Measurements from ENCODE around the gene CDHR1.

Gene CDHR1

GRCh38 chr10:84233940-84234339 is 39.6 kb downstream of the CDHR1 start:
- Histone ChIP-seq H3K9me3 (ENCODE audit: insufficient read depth, low read depth, low read length) (no peaks in the 10 kb centered on the region), H3K4me1 (ENCODE audit: insufficient read depth, low read length) (no peaks in the 10 kb centered on the region), H3K27me3 (ENCODE audit: insufficient read depth, low read length) (peaks cover 10% of the 10 kb centered on the region; the same call in 1 of the 2 replicates), H3K4me3 (ENCODE audit: low read length) (no peak overlapping the region), H3K27ac (ENCODE audit: low read depth, low read length) (no peak overlapping the region), H3K9ac (ENCODE audit: low read depth, low read length) (no peak overlapping the region), H3K36me3 (ENCODE audit: insufficient read depth, low read length) (no peaks in the 10 kb centered on the region)
- WGBS = 91% methylated on average over 4 of the region's 4 CpGs

- Histone ChIP-seq H3K9me3 (ENCODE audit: insufficient read depth, low read depth, low read length) (no peaks in the 10 kb centered on the region), H3K4me1 (ENCODE audit: insufficient read depth, low read length) (no peaks in the 10 kb centered on the region), H3K27ac (ENCODE audit: low read depth, low read length) (no peak overlapping the region), H3K9ac (ENCODE audit: low read depth, low read length) (no peak overlapping the region), H3K4me3 (ENCODE audit: low read length) (no peak overlapping the region), H3K36me3 (ENCODE audit: insufficient read depth, low read length) (no peaks in the 10 kb centered on the region), H3K27me3 (ENCODE audit: insufficient read depth, low read length) (peaks cover 10% of the 10 kb centered on the region; the same call in 1 of the 2 replicates)
- WGBS = 92% methylated on average over 4 of the region's 4 CpGs
Measured at GRCh38 chr10:84234479-84234878, 40.1 kb downstream of the CDHR1 start.

GRCh38 chr10:84235096-84235495 is 40.8 kb downstream of the CDHR1 start:
- Histone ChIP-seq H3K9me3 (ENCODE audit: insufficient read depth, low read depth, low read length) (no peaks in the 10 kb centered on the region), H3K4me1 (ENCODE audit: insufficient read depth, low read length) (no peaks in the 10 kb centered on the region), H3K4me3 (ENCODE audit: low read length) (no peak overlapping the region), H3K9ac (ENCODE audit: low read depth, low read length) (no peak overlapping the region), H3K27ac (ENCODE audit: low read depth, low read length) (no peak overlapping the region), H3K36me3 (ENCODE audit: insufficient read depth, low read length) (no peaks in the 10 kb centered on the region), H3K27me3 (ENCODE audit: insufficient read depth, low read length) (peaks cover 10% of the 10 kb centered on the region; the same call in 1 of the 2 replicates)
- 84% methylated on average over 3 of the region's 4 CpGs for WGBS

GRCh38 chr10:84236807-84237198 is 42.5 kb downstream of the CDHR1 start:
- Histone ChIP-seq H3K27ac (ENCODE audit: low read depth, low read length) (no peak overlapping the region), H3K4me3 (ENCODE audit: low read length) (no peak overlapping the region), H3K4me1 (ENCODE audit: insufficient read depth, low read length) (no peaks in the 10 kb centered on the region), H3K9me3 (ENCODE audit: insufficient read depth, low read depth, low read length) (no peaks in the 10 kb centered on the region), H3K36me3 (ENCODE audit: insufficient read depth, low read length) (no peaks in the 10 kb centered on the region), H3K27me3 (ENCODE audit: insufficient read depth, low read length) (peaks cover 10% of the 10 kb centered on the region; the same call in 1 of the 2 replicates), H3K9ac (ENCODE audit: low read depth, low read length) (no peak overlapping the region)
- 94% methylated on average over 6 of the region's 6 CpGs for WGBS

GRCh38 chr10:84237199-84238051 is 43.1 kb downstream of the CDHR1 start:
- Histone ChIP-seq H3K36me3 (ENCODE audit: insufficient read depth, low read length) (no peaks in the 10 kb centered on the region), H3K9me3 (ENCODE audit: insufficient read depth, low read depth, low read length) (no peaks in the 10 kb centered on the region), H3K4me1 (ENCODE audit: insufficient read depth, low read length) (no peaks in the 10 kb centered on the region), H3K9ac (ENCODE audit: low read depth, low read length) (no peak overlapping the region), H3K4me3 (ENCODE audit: low read length) (no peak overlapping the region), H3K27me3 (ENCODE audit: insufficient read depth, low read length) (peaks cover 10% of the 10 kb centered on the region; the same call in 1 of the 2 replicates), H3K27ac (ENCODE audit: low read depth, low read length) (no peak overlapping the region)
- WGBS = 84% methylated on average over 52 of the region's 52 CpGs

- peaks cover 10% of the 10 kb centered on the region; the same call in 1 of the 2 replicates for H3K27me3 ChIP-seq (ENCODE audit: insufficient read depth, low read length)
- WGBS = 92% methylated on average over 2 of the region's 3 CpGs
Measured at GRCh38 chr10:84238909-84239308, 44.6 kb downstream of the CDHR1 start.

GRCh38 chr10:84241185-84241790 is 47.0 kb downstream of the CDHR1 start, which contains the start of gene LRIT1:
TSS of gene LRIT1 (minus strand) at chr10:84241546. CDS start at chr10:84241439, 107 bp downstream.
- no peaks in the 10 kb centered on the region for H3K36me3 ChIP-seq (ENCODE audit: insufficient read depth, low read length)
- no peak within 1 kb of the TSS for H3K9ac ChIP-seq (ENCODE audit: low read depth, low read length)
- H3K4me1 ChIP-seq (ENCODE audit: insufficient read depth, low read length) = no peaks in the 10 kb centered on the region
- 93% methylated on average over 13 of the region's 13 CpGs for WGBS
- H3K27me3 ChIP-seq (ENCODE audit: insufficient read depth, low read length) = peaks cover 10% of the 10 kb centered on the region; the same call in 1 of the 2 replicates
- H3K27ac ChIP-seq (ENCODE audit: low read depth, low read length) = no peak within 1 kb of the TSS
- no peaks in the 10 kb centered on the region for H3K9me3 ChIP-seq (ENCODE audit: insufficient read depth, low read depth, low read length)
- H3K4me3 ChIP-seq (ENCODE audit: low read length) = no peak within 1 kb of the TSS

More at GRCh38 chr10:84238909-84239308, 44.6 kb downstream of the CDHR1 start:
- no peak overlapping the region for H3K4me3 ChIP-seq (ENCODE audit: low read length)
- no peaks in the 10 kb centered on the region for H3K36me3 ChIP-seq (ENCODE audit: insufficient read depth, low read length)
- no peak overlapping the region for H3K9ac ChIP-seq (ENCODE audit: low read depth, low read length)
- no peaks in the 10 kb centered on the region for H3K9me3 ChIP-seq (ENCODE audit: insufficient read depth, low read depth, low read length)
- no peaks in the 10 kb centered on the region for H3K4me1 ChIP-seq (ENCODE audit: insufficient read depth, low read length)
- no peak overlapping the region for H3K27ac ChIP-seq (ENCODE audit: low read depth, low read length)

- H3K27ac ChIP-seq (ENCODE audit: low read depth, low read length) = no peak overlapping the region
- no peaks in the 10 kb centered on the region for H3K9me3 ChIP-seq (ENCODE audit: insufficient read depth, low read depth, low read length)
- H3K9ac ChIP-seq (ENCODE audit: low read depth, low read length) = no peak overlapping the region
- no peaks in the 10 kb centered on the region for H3K36me3 ChIP-seq (ENCODE audit: insufficient read depth, low read length)
- WGBS = 91% methylated on average over 3 of the region's 3 CpGs
- H3K4me3 ChIP-seq (ENCODE audit: low read length) = no peak overlapping the region
- H3K27me3 ChIP-seq (ENCODE audit: insufficient read depth, low read length) = no peaks in the 10 kb centered on the region
- no peaks in the 10 kb centered on the region for H3K4me1 ChIP-seq (ENCODE audit: insufficient read depth, low read length)
Measured at GRCh38 chr10:84243759-84244158, 49.4 kb downstream of the CDHR1 start.

- H3K9me3 ChIP-seq (ENCODE audit: insufficient read depth, low read depth, low read length) = no peaks in the 10 kb centered on the region
- 87% methylated on average over 9 of the region's 9 CpGs for WGBS
- H3K27me3 ChIP-seq (ENCODE audit: insufficient read depth, low read length) = no peaks in the 10 kb centered on the region
- H3K4me3 ChIP-seq (ENCODE audit: low read length) = no peak within 1 kb of the TSS
- H3K36me3 ChIP-seq (ENCODE audit: insufficient read depth, low read length) = no peaks in the 10 kb centered on the region
- no peak within 1 kb of the TSS for H3K9ac ChIP-seq (ENCODE audit: low read depth, low read length)
- H3K4me1 ChIP-seq (ENCODE audit: insufficient read depth, low read length) = no peaks in the 10 kb centered on the region
- no peak within 1 kb of the TSS for H3K27ac ChIP-seq (ENCODE audit: low read depth, low read length)
Measured at GRCh38 chr10:84244651-84245270, 50.4 kb downstream of the CDHR1 start, which contains the start of gene RGR. TSS of gene RGR (plus strand) at chr10:84245053. CDS start at chr10:84245091, 38 bp downstream.

GRCh38 chr10:84247496-84247895 is 53.2 kb downstream of the CDHR1 start:
- no peak overlapping the region for H3K4me3 ChIP-seq (ENCODE audit: low read length)
- H3K36me3 ChIP-seq (ENCODE audit: insufficient read depth, low read length) = no peaks in the 10 kb centered on the region
- WGBS = 91% methylated on average over 6 of the region's 6 CpGs
- no peak overlapping the region for H3K27ac ChIP-seq (ENCODE audit: low read depth, low read length)
- H3K9ac ChIP-seq (ENCODE audit: low read depth, low read length) = no peak overlapping the region
- no peaks in the 10 kb centered on the region for H3K4me1 ChIP-seq (ENCODE audit: insufficient read depth, low read length)
- no peaks in the 10 kb centered on the region for H3K9me3 ChIP-seq (ENCODE audit: insufficient read depth, low read depth, low read length)
- H3K27me3 ChIP-seq (ENCODE audit: insufficient read depth, low read length) = no peaks in the 10 kb centered on the region

- H3K27me3 ChIP-seq (ENCODE audit: insufficient read depth, low read length) = no peaks in the 10 kb centered on the region
- H3K9ac ChIP-seq (ENCODE audit: low read depth, low read length) = no peak overlapping the region
- WGBS = 93% methylated on average over 12 of the region's 12 CpGs
- no peaks in the 10 kb centered on the region for H3K36me3 ChIP-seq (ENCODE audit: insufficient read depth, low read length)
- no peak overlapping the region for H3K4me3 ChIP-seq (ENCODE audit: low read length)
- H3K9me3 ChIP-seq (ENCODE audit: insufficient read depth, low read depth, low read length) = no peaks in the 10 kb centered on the region
- no peaks in the 10 kb centered on the region for H3K4me1 ChIP-seq (ENCODE audit: insufficient read depth, low read length)
- H3K27ac ChIP-seq (ENCODE audit: low read depth, low read length) = no peak overlapping the region
Measured at GRCh38 chr10:84248794-84249193, 54.5 kb downstream of the CDHR1 start.

All from HUES64 (cell line).